ENCODE results near the gene STRA6. TPM values are rescaled to one million over a fixed set of nuclear protein-coding genes. Genes with fewer than 3 reads are reported as not detected.

The STRA6 gene
- total and polyA plus RNA-seq, 2 donors (not counting 1 experiment from before 2014, with no cell fraction given): not detected

- no peak for DNase-seq
- ChIA-PET CTCF (no interaction called here), POLR2A (no interaction called here)
- ATAC-seq (ENCODE audit: low read depth): no peak
- Histone ChIP-seq H4K20me1 (ENCODE audit: control insufficient read depth, insufficient read depth, low read length, poor library complexity, severe bottlenecking) (no peaks in the 10 kb centered on the region), H3K79me2 (ENCODE audit: control insufficient read depth, insufficient read depth, low read length) (no peaks in the 10 kb centered on the region), H2AFZ (ENCODE audit: insufficient read depth, low read depth, low read length, poor library complexity, severe bottlenecking) (no peak overlapping the region), H3K9ac (ENCODE audit: low read length) (no peak overlapping the region), H3K4me1 (ENCODE audit: control insufficient read depth in 2 of 2, insufficient read depth in 2 of 2, low read length in 2 of 2) (no peaks in the 10 kb centered on the region), H3K27me3 (replicated peaks in 1 of 4; ENCODE audit: control extremely low read depth in 1 of 4, control insufficient read depth in 3 of 4, insufficient read depth in 4 of 4, low read length in 3 of 4) (peaks cover 0 to 15% (median 0%) of the 10 kb centered on the region in 4 experiments), H3K27ac (ENCODE audit: low read length in 2 of 2) (no peak overlapping the region), H3K9me3 (ENCODE audit: control extremely low read depth in 1 of 3, control insufficient read depth in 2 of 3, insufficient read depth in 1 of 3, low read length in 2 of 3) (no peaks in the 10 kb centered on the region), H3K36me3 (replicated peaks in 1 of 2; ENCODE audit: control extremely low read depth in 1 of 2, control insufficient read depth in 1 of 2, extremely low read depth in 1 of 2, insufficient read depth in 2 of 2, low read length in 1 of 2) (no peaks in the 10 kb centered on the region), H3K4me2 (replicated peaks; ENCODE audit: low read depth, low read length, poor library complexity, severe bottlenecking) (no peak overlapping the region), H3K4me3 (ENCODE audit: control extremely low read depth in 1 of 5, extremely low read depth in 1 of 5, insufficient read depth in 1 of 5, low read depth in 2 of 5, low read length in 4 of 5) (no peak overlapping the region)
- Mint-ChIP-seq H3K9me3 (ENCODE audit: insufficient read depth) (no peaks in the 10 kb centered on the region), H3K4me1 (no peaks in the 10 kb centered on the region), H3K27ac (no peak overlapping the region), H3K27me3 (peaks cover 35% of the 10 kb centered on the region), H3K4me3 (no peak overlapping the region)
- intact Hi-C loops (cut with micrococcal nuclease): no loop called here
- WGBS (ENCODE audit: insufficient coverage): 78% methylated on average over 14 of the region's 17 CpGs
- TF ChIP-seq CTCF (IDR thresholded peaks at IDR 0.05): no peak
- TF ChIP-seq EZH2 (IDR thresholded peaks at IDR 0.05; ENCODE audit: borderline replicate concordance, insufficient read depth, low read depth, low read length, poor library complexity, severe bottlenecking): no peak
These were observed 26.1 kb upstream of the STRA6 start for GRCh38 chr15:74228723-74229081.

GRCh38 chr15:74227968-74228722, 25.6 kb upstream of the STRA6 start:
- Histone ChIP-seq H3K4me3 (ENCODE audit: control extremely low read depth in 1 of 5, extremely low read depth in 1 of 5, insufficient read depth in 1 of 5, low read depth in 2 of 5, low read length in 4 of 5) (no peak overlapping the region), H3K79me2 (ENCODE audit: control insufficient read depth, insufficient read depth, low read length) (no peaks in the 10 kb centered on the region), H2AFZ (ENCODE audit: insufficient read depth, low read depth, low read length, poor library complexity, severe bottlenecking) (no peak overlapping the region), H3K27ac (ENCODE audit: low read length in 2 of 2) (no peak overlapping the region), H3K9ac (ENCODE audit: low read length) (no peak overlapping the region), H3K4me2 (replicated peaks; ENCODE audit: low read depth, low read length, poor library complexity, severe bottlenecking) (no peak overlapping the region), H3K36me3 (replicated peaks in 1 of 2; ENCODE audit: control extremely low read depth in 1 of 2, control insufficient read depth in 1 of 2, extremely low read depth in 1 of 2, insufficient read depth in 2 of 2, low read length in 1 of 2) (no peaks in the 10 kb centered on the region), H3K4me1 (ENCODE audit: control insufficient read depth in 2 of 2, insufficient read depth in 2 of 2, low read length in 2 of 2) (no peaks in the 10 kb centered on the region), H3K27me3 (replicated peaks in 1 of 4; ENCODE audit: control extremely low read depth in 1 of 4, control insufficient read depth in 3 of 4, insufficient read depth in 4 of 4, low read length in 3 of 4) (peaks cover 0 to 15% (median 0%) of the 10 kb centered on the region in 4 experiments), H4K20me1 (ENCODE audit: control insufficient read depth, insufficient read depth, low read length, poor library complexity, severe bottlenecking) (no peaks in the 10 kb centered on the region), H3K9me3 (ENCODE audit: control extremely low read depth in 1 of 3, control insufficient read depth in 2 of 3, insufficient read depth in 1 of 3, low read length in 2 of 3) (no peaks in the 10 kb centered on the region)
- ChIA-PET POLR2A (no interaction called here), CTCF (no interaction called here)
- no peak for DNase-seq
- Mint-ChIP-seq H3K27ac (no peak overlapping the region), H3K4me3 (no peak overlapping the region), H3K9me3 (ENCODE audit: insufficient read depth) (no peaks in the 10 kb centered on the region), H3K27me3 (peaks cover 41% of the 10 kb centered on the region), H3K4me1 (no peaks in the 10 kb centered on the region)
- 77% methylated on average over 5 of the region's 11 CpGs for WGBS (ENCODE audit: insufficient coverage)
- TF ChIP-seq EZH2 (IDR thresholded peaks at IDR 0.05; ENCODE audit: borderline replicate concordance, insufficient read depth, low read depth, low read length, poor library complexity, severe bottlenecking) (no peak), CTCF (IDR thresholded peaks at IDR 0.05) (no peak)
- no peak for ATAC-seq (ENCODE audit: low read depth)
- intact Hi-C loops (cut with micrococcal nuclease): no loop called here
